ENCODE data around the gene TNNT3.

GRCh38 chr11:1988174-1988573 lies 68.7 kb downstream of the TNNT3 start:
- TF ChIP-seq YY1 (IDR thresholded peaks at IDR 0.05; ENCODE audit: insufficient read depth, insufficient read length) = no peak
- no peak for TF ChIP-seq SUZ12 (IDR thresholded peaks at IDR 0.05; ENCODE audit: extremely low read depth, insufficient read depth, insufficient read length)
